Fibroblast of the conjunctiva (primary cell): ENCODE results near the gene MT1G.
"Not testable (repeated sequence)": the region's sequence is repeated elsewhere in the genome, so short reads cannot be mapped to it uniquely, and the experiment has no call there.

Experiments used
- DNase-seq: peaks from one replicate; pipeline ENCODE4 v3.0.0-alpha.2; 2010; ENCODE audit warnings: low read depth

Gene MT1G

DNA sequence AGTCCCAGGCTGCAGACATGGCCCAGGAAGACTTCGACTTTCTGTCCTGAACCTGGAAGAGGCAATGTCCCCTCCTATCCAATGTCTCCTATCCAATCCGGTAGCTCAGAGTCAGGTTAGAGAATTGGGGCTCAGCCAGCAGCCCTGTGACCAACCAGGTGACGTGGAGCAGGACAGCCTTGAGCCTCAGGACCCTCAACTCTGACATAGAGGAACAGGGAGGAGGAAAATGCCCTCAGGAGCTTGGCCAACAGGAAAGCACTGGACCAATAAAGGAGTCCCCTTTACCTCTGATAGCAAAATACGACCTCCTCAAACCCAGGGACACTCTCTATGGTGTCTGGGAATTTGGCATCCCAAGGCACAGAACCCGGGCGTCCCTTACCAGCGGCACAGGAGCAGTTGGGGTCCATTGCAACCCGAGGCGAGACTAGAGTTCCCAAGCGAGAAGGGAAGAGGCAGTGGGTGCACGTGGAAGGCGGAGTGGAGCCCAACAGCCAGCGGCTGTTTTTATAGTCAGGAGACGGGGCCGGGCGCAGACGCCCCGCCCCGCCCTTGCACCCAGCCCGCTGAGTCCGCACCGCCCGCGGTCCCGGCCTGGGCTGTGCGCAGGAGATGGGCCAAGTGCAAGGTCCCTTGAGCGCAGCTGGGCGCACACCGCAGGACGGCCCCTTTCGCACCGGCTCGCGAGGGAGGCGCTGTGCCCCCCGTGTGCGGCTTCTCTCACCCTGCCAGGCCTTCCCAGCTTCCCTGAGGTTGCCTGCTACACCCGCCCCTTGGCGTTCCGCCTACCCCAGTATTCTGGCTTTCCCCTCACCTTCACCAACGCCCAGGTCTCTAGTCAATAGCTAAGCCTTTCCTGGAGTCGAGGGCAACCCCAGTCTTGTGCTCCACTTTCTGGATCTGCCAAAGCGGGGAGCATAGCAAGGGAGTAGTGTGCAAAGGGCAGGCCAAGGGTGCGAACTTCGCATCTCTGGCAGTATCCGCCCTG is at the start of gene MT1G:
Gene MT1G, minus strand, starts transcription at position 485 of the 991 bp plus-strand sequence. Its CDS starts 72 bp downstream, at position 413.
- DNase-seq, result no peak

DNA sequence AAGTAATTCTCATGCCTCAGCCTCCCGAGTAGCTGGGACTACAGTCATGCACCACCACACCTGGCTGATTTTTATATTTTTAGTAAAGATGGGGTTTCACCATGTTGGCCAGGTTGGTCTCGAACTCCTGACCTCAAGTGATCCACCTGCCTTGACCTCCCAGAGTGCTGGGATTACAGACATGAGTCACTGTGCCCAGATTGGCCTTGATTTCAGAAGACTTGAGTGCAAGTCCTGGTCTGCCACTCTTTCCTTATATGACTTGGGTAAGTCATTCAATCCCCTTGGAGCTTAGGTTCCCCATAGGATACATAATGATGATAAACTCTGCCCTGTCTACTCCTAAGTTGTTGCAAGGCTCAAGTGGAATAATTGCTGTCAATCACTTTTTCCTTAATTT is 49.7 kb upstream of the MT1G start:
- not testable (repeated sequence) for DNase-seq

DNA sequence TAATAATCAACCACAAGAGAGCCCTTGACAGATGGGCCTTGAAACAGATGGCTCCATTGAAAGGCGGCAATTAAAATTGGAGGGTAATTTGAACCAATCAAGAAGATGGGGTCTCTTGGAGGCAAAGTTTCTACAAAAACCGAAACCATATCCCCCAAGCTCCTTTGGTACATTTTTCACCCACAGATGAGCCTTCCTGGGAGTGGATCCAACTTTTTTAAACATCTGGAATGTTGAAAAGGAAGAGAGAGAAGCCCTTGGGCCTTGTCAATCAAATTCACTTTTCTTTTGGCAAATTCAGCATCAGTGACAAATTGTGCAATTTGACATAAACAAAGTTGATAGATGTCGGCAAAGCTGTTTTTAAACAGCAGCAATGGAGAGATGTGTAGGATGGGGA is 48.9 kb upstream of the MT1G start:
- DNase-seq, result no peak

DNA sequence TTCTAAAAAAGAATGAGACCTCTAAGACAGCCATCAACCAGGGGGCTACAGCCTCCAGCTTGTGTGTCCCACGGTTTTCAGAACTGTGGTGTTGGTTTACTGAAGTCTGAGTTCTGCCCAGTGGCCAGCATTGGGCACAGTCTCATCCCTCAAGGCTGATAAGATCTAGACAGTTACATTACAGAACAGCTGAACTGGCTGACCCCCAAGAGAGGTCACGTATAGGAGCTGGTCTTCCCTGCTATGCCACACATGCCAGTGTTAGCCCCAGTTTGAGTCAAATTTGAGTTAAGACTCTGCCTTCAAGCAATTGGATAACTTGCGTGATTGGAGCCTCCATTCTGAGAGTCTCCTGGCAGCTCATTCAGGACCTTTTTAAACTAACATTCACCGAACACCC is 47.3 kb upstream of the MT1G start:
- no peak for DNase-seq

DNA sequence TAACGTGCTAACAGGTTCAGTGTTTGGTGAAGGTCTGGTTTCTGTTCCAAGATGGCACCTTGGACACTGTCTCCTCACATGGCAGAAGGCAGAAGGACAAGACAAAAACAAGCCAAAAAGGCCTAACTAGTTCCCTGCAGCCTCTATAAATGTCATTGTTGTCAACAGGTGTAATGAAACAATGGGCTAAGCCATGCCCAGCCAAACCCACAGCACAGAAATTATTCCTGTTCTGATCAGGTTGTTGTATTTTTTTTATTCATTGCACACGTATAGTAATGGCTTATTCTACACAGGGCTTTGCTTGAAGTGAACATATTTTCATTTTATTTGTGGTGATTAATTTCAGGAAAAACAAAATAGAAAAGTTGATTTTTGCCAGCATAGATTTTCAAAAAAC is 45.9 kb upstream of the MT1G start:
- DNase-seq, result no peak

DNA sequence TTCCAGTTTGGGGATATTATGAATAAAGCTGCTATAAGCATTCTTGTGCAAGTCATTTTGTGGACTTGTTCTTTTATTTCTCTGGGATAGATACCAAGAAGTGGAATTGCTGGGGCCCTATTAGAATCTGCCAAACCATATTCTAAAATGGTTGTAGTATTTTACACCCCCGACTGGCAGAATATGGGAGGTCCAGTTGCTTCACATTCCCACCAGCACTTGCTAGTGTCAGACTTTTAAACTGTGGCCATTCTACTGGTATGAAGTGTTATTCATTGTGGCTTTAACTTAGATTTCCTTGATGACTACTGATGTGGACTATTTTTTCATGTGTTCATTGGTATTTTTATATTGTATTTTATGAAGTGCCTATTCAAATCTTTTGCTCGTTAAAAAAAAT is 44.0 kb upstream of the MT1G start:
- no peak for DNase-seq

DNA sequence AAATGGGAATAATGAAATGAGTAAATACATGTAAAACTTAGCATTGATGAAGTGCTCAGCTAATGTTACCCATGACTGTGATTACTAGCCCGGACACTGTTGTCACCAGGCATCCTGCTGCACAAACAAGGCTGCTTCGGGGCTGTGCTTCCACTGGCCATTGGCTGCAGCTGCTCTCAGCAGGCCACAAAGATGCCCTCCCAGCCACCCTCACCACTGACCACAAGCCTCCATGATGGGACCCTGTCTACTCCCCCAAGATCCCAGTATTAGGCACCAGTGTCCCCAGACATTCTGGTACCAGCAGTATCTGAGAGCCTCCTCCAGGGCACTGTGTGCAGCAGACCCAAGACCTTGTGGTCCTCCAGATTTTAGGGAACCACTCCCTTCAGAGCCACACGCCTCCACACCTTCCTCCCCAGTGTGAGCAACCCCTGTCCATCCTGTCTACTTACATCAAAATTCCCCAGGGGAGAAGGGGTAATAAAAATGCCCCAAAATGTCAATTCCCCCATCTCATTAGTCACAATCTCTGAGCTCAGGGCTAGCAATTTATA is 42.4 kb upstream of the MT1G start:
- no peak for DNase-seq

DNA sequence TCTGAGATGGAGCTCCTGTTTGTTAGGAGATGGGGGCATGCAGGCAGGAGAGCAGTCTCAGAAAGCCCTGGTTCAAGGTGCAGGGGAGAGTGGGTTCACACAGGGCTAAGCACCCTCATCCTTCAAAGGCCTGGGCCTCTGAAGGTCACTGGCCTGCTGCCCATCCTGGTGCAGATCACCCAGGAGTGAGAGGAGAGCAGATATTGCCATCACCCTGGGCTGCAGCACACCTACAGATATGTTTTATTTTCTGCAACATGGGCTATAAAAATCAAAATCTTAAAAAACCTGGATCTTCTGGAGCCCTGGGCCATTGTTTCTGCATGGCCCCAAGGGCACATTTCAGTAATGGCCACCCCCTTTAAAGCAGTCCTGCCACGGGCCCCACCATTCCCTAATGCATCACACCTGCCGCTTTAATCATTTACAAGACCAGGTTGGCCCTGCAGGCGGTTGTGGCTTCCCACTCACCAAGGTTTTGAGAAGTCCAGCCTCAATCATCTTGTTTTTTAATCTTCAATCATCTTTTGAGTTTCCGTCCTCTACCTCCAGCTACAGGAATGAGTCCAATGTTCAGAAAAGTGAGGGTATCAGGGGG is 41.7 kb upstream of the MT1G start:
- DNase-seq, result no peak

DNA sequence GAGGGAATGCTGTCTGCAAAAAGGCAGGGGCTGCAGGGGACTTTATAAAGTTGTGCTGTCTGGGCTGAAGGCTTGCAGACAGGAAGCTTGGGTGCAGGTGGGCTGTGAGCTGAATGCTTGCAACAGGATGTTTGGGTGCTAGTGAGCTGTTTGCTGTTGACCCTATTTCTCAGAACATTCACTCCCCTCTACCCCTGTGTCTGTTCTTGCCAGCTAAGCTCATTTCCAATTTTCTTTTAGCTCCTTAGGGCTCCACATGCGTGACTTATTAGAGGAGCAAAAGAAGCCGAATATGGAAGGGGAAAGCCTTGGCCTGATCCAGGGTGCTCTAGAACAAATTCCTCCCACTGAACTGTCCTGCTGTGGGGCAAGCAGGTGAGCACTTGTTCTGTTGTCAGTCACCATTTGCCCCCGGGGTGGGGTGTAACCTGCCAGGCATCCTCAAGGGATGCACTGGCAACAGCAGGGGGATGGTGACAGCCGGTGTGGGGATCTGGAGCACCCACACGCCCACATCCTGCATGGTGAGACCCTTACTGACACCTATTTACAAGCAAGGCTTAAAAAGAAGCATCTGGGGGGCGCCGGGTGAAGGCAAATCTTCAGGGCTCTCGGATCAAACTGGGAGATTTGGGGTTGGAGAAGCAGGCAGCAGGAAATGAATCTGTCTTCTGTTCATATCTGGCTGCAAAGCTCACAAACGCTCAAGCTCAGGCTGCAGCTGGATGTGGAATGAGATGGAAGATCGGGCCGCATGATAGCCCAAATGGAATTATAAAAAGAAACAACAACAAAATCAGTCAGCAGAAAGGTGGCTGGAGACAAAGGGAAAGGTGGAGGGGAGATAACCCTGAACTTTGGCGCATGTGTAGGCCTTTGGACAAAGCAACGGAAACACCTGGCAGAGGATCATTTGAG is 40.9 kb upstream of the MT1G start:
- no peak for DNase-seq

DNA sequence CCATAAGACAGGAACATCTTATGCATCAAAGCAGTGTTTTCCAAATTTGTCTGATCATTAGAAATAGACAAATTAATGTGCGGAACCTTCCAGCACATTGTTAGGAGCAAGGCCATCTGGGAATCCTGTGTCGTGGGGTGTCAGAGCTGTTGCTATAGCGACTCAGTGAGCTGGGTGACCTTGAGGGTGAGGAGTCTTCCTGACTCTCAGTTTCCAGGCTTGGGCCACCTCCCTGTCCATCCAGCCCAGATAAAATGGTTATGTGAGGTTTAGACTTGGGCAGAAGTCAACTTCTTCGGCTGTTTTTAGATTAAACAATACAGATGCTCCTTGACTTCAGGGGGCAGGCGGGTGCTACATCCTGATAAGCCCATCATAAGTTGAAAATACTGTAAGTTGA is 35.0 kb upstream of the MT1G start:
- DNase-seq, result no peak

DNA sequence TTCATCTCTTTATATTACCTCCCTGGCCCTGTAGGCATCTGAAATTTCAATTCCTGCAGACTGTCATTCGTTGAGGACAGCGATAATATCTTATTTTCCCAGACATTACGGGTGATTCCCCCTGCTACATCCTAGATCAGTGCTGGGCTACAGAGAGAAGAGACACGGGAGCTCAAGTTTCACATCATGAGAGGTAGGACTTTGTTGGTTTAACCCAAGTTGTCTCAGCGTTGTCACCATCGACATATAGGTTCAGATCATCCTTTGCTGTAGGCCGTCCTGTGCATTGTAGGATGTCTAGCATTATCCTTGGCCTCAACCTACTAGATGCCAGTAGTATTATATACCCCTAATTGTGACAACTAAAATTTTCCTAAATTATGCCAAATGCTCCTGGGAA is 33.7 kb upstream of the MT1G start:
- DNase-seq, result no peak

DNA sequence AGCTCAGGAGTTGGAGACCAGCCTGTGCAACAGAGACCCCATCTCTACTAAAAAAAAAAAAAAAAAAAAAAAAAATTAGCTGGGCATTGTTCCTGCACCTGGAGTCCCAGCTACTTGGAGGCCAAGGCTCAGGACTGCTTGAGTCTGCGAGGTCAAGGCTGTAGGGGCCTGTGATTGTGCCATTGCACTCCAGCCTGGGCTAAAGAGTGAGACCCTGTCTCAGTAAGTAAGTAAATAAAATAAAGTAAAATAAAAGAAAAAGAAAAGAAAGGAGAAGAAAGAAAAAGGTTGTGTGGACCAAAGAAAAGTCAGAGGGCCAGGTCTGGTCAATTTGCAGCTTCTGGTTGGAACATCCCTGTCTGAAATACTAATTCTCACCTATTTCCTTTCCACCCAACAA is 32.8 kb upstream of the MT1G start:
- no peak for DNase-seq

DNA sequence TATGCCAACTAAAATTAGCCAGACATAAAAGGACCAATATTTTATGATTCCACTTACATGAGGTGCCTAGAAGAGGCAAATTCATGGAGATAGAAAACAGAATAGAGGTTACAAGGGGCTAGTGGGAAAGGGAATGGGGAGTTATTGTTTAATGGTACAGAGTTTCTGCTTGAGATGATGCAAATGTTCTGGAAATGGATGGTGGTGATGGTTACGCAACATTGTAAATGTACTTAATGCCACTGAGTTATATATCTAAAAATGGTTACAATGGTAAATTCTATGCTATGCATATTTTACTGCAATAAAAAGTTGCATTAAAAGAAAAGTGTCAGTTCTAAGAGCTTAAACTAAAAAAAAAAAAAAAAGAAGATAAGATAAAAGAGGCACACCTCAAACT is 32.3 kb upstream of the MT1G start:
- no peak for DNase-seq

DNA sequence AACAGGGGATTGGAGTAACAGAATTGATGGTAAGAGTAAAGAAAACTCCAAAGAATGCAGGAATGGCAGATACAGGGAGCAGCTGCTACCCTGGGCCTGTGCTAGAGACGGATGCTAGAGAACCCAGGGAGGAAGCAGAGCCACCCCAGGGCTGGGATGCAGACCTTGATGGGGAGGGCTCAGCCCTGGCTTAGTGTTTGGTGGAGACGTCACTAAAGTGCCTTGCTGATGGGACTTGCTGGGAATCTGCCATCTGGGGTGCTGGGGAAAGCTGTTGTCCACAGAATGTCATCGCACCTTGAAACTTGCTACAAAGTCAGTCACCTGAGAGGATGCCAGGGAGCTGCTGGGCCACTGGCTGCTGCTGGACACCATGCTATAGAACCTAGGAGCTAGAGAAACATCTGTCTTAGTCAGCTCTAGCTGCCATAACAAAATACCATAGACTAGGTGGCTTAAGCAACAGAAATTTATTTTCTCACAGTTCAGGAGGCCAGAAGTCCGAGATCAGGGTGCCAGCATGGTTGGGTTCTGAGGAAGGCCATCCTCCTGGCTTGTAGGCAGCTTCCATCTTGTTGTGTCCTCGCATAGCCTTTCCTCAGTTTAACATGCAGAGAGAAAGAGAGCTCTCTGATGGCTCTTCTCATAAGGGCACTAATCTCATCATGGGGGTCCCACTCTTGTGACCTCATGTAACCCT is 29.7 kb upstream of the MT1G start:
- DNase-seq, result no peak

DNA sequence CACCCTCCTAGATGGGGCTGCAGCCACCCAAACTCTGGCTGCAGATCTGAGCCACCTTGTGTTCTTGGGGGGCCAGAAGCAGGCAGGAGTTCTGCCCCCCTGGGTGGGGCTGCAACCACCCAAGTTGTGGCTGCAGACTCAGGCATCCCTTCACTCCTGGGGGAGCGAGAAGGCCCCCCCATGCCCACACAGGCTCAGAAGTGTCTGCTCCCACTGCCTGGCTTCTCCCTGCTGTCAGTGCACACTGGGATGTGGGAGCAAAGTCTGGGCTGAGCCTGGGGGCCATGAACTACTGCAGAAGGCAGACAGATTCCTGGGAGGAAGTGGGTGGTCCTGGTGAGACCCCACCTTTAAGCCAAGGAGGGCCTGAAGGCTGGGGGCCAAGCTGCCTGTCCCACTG is 27.4 kb upstream of the MT1G start:
- no peak for DNase-seq

DNA sequence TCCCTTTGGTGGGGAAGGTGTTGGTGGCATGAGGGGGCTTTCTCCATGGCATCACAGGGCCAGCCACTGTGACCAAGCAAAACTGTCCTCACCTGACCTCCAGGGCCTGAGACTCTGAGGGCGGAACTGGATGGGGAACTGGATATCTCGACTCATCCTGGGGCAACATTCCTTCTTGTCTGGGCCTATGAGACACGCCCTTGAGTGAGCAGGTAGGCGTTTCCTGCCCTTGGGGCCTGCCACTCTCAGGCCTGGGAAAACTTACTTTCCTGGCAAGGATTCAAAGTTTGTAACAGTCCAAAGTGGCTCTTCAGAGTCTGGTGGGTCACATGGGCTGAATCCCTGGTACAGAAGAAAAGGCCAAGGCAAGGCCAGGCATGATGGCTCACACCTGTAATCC is 24.0 kb upstream of the MT1G start:
- no peak for DNase-seq

DNA sequence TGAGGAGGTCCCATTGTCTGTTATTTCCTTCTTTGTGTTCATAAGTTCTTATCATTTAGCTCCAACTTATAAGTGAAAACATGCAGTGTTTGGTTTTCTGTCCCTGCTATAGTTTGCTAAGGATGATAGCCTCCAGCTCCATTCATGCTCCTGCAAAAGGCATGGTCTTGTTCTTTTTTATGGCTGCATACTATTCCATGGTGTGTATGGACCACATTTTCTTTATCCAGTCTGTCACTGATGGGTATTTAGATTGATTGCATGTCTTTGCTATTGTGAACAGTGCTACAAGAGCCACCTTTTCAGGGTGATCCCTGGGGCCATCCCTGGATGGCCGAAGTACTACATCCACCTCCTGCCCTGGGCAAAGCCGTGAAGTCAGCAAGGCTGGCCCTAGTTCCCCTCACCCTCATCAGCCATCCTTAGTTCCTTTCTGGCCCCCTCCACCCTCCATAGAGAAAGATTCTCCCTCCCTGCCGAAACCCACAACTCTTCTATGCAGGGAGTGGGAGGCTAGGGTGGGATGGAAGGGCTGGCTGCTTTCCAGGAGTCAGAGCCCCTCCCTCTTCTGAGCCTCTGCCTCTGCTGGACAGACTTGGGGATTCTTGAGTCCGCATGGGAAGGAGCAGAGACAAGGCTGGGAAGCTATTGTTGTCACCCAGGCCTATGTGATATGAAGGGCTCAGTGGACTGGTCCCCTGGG is 22.7 kb upstream of the MT1G start:
- DNase-seq, result no peak

DNA sequence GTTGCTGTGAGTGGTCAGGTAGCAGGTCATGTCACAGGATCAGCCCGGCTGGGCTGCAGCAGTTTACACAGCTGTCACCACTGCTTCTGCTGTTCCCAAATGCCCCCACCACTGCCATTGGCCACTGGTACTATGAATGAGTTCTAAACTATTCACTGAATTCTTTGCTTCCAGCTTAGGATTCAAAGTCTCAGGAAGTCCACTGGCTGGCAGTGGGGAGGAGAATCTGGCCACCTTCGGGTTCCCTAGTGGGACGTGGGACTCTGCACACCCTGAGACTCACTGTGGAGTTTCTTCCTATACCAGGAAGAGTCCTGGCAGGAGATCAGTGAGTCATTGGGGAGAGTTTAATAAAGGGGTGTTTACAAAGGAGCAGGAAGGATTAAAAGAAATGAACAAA is 21.3 kb upstream of the MT1G start:
- no peak for DNase-seq

DNA sequence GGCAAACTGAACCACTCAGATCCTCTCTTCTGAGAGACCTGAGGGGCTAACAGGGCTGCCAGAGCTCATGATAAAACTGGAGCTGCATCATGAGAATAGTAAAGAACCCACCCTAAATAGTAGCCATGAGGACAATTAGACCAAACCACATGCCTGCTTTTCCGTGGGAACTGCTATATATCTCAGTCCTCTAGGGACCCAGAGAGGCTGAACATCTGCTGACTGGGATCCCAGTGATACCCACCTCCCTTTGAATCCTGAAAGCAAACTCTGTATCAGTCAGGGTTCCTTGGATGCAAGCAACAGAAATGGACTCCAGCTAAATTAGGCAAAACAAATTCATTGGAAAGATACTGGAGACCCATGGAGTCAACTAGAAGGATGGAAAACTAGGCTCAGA is 20.9 kb upstream of the MT1G start:
- no peak for DNase-seq

DNA sequence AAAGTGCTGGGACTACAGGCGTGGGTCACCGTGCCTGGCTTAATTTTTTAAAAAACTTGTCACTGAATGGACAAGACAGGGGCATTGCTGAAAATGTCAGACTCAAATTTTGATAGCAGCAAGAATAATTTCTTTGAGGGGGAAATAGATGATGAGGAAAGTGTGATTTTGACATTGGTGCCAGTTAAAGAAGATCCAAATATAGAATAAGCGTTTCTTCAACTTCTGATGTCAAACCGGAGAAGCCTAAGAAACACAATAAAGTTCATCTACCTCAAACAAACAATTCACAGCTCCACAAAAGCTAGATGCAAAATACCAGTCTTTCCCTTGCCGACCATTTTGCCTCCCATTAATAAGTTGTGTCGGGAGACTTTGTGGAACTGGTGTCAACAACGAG is 18.9 kb upstream of the MT1G start:
- DNase-seq, result no peak
